Activated T-cell treated with anti-CD3 and anti-CD28 coated beads, Interleukin-2, amount 50 U/mL, for 48 hours (primary cell): Measurements from ENCODE around the gene PITPNM3.

Experiments used
- DNase-seq, 2 experiments: peaks; one replicate each; pipeline ENCODE4 v3.0.0-alpha.2; 2020

The PITPNM3 gene

GRCh38 chr17:6551356-6551755 is 5.0 kb downstream of the PITPNM3 start:
- DNase-seq = no peak

GRCh38 chr17:6549384-6550036 is 6.8 kb downstream of the PITPNM3 start:
- no peak for DNase-seq

GRCh38 chr17:6548578-6549330 is 7.6 kb downstream of the PITPNM3 start:
- DNase-seq = peak in 1 of 2 experiments; percentile 39

- DNase-seq = no peak
Measured at GRCh38 chr17:6548034-6548433, 8.3 kb downstream of the PITPNM3 start.

GRCh38 chr17:6547336-6547735 is 9.0 kb downstream of the PITPNM3 start:
- DNase-seq = no peak

GRCh38 chr17:6546069-6546718 is 10.2 kb downstream of the PITPNM3 start:
- no peak for DNase-seq

GRCh38 chr17:6545291-6545690 is 11.1 kb downstream of the PITPNM3 start:
- no peak for DNase-seq

GRCh38 chr17:6544011-6544370 is 12.4 kb downstream of the PITPNM3 start:
- no peak for DNase-seq

GRCh38 chr17:6543079-6544010 is 13.0 kb downstream of the PITPNM3 start:
- DNase-seq = no peak

GRCh38 chr17:6542577-6542976 is 13.8 kb downstream of the PITPNM3 start:
- DNase-seq = no peak

GRCh38 chr17:6541886-6542285 is 14.5 kb downstream of the PITPNM3 start:
- no peak for DNase-seq

- no peak for DNase-seq
Measured at GRCh38 chr17:6539871-6540270, 16.5 kb downstream of the PITPNM3 start.

- no peak for DNase-seq
Measured at GRCh38 chr17:6536566-6537065, 19.7 kb downstream of the PITPNM3 start.

GRCh38 chr17:6536053-6536452 is 20.3 kb downstream of the PITPNM3 start:
- no peak for DNase-seq

GRCh38 chr17:6534846-6535514 is 21.4 kb downstream of the PITPNM3 start:
- DNase-seq = no peak

- no peak for DNase-seq
Measured at GRCh38 chr17:6532441-6532885, 23.9 kb downstream of the PITPNM3 start.

GRCh38 chr17:6531575-6531974 is 24.8 kb downstream of the PITPNM3 start:
- DNase-seq = no peak

- no peak for DNase-seq
Measured at GRCh38 chr17:6530324-6530920, 25.9 kb downstream of the PITPNM3 start.

- DNase-seq = no peak
Measured at GRCh38 chr17:6528557-6528956, 27.8 kb downstream of the PITPNM3 start.

- no peak for DNase-seq
Measured at GRCh38 chr17:6526362-6527152, 29.8 kb downstream of the PITPNM3 start.

GRCh38 chr17:6525731-6526130 is 30.6 kb downstream of the PITPNM3 start:
- no peak for DNase-seq
